DOHH2 (cell line): ENCODE measurements around the gene ZNF609.

ENCODE experiments used
- H3F3A ChIP-seq: fragments of 200-600 bp; sonication (generic), shearing (Covaris generic); 2 replicates; pipeline ENCODE4 v1.6.0; 2016; ENCODE audit warnings: antibody characterized with exemption, mild to moderate bottlenecking; ENCODE audit not compliant: control insufficient read depth, insufficient read depth
- H3K27ac ChIP-seq: fragments of 200-600 bp; sonication (generic); 2 replicates; pipeline ENCODE4 v1.5.1; 2014; ENCODE audit warnings: low read depth, mild to moderate bottlenecking, low read length, moderate library complexity
- H3K27me3 ChIP-seq: fragments of 200-600 bp; sonication (generic); 2 replicates; pipeline ENCODE4 v1.6.1; 2014; ENCODE audit warnings: mild to moderate bottlenecking, low read length, mixed read lengths; ENCODE audit not compliant: control insufficient read depth
- H3K36me3 ChIP-seq: fragments of 200-600 bp; sonication (generic); 2 replicates; pipeline ENCODE4 v1.6.1; 2014; ENCODE audit warnings: mild to moderate bottlenecking, low read length, moderate library complexity, mixed read lengths; ENCODE audit not compliant: control insufficient read depth
- H3K4me1 ChIP-seq: fragments of 200-600 bp; sonication (generic); 2 replicates; pipeline ENCODE4 v1.6.1; 2014; ENCODE audit warnings: mild to moderate bottlenecking, low read length, mixed read lengths; ENCODE audit not compliant: control insufficient read depth
- H3K4me2 ChIP-seq: fragments of 200-600 bp; sonication (generic); 2 replicates; pipeline ENCODE4 v1.6.0; 2014; ENCODE audit warnings: mild to moderate bottlenecking, low read length, moderate library complexity
- H3K4me3 ChIP-seq: fragments of 200-600 bp; sonication (generic); 2 replicates; pipeline ENCODE4 v1.5.1; 2014; ENCODE audit warnings: mild to moderate bottlenecking, low read length, mixed read lengths
- H3K79me2 ChIP-seq: fragments of 200-600 bp; sonication (generic); 2 replicates; pipeline ENCODE4 v1.6.1; 2014; ENCODE audit warnings: mild to moderate bottlenecking, low read length, mixed read lengths; ENCODE audit not compliant: control insufficient read depth
- H3K9me2 ChIP-seq: fragments of 200-600 bp; sonication (generic); replicated peaks from 2 replicates; pipeline ENCODE4 v1.6.1; 2014; ENCODE audit warnings: mild to moderate bottlenecking, low read length, mixed read lengths; ENCODE audit not compliant: control insufficient read depth
- H3K9me3 ChIP-seq: fragments of 200-600 bp; sonication (generic); 2 replicates; pipeline ENCODE4 v1.6.1; 2014; ENCODE audit warnings: antibody characterized with exemption, low read length, mixed read lengths; ENCODE audit not compliant: control insufficient read depth, insufficient read depth
- H4K20me1 ChIP-seq: fragments of 200-600 bp; sonication (generic); 2 replicates; pipeline ENCODE4 v1.6.0; 2014; ENCODE audit warnings: low read depth, mild to moderate bottlenecking, antibody characterized with exemption, low read length, moderate library complexity; ENCODE audit not compliant: control insufficient read depth, insufficient read depth
- EZH2phosphoT487 ChIP-seq: fragments of 200-600 bp; sonication (generic); IDR thresholded peaks from 2 replicates; pipeline ENCODE4 v1.6.1; 2017; ENCODE audit warnings: borderline replicate concordance, mild to moderate bottlenecking, antibody characterized with exemption, low read length, moderate library complexity, mixed read lengths
- TF ChIP-seq, protein P1 (sequence below): fragments of 200-600 bp; sonication (generic); IDR thresholded peaks from one replicate; pipeline ENCODE4 v1.5.1; 2014; ENCODE audit warnings: antibody characterized with exemption, mild to moderate bottlenecking, low read depth, low read length; ENCODE audit not compliant: poor library complexity, severe bottlenecking

ZNF609 gene

DNA sequence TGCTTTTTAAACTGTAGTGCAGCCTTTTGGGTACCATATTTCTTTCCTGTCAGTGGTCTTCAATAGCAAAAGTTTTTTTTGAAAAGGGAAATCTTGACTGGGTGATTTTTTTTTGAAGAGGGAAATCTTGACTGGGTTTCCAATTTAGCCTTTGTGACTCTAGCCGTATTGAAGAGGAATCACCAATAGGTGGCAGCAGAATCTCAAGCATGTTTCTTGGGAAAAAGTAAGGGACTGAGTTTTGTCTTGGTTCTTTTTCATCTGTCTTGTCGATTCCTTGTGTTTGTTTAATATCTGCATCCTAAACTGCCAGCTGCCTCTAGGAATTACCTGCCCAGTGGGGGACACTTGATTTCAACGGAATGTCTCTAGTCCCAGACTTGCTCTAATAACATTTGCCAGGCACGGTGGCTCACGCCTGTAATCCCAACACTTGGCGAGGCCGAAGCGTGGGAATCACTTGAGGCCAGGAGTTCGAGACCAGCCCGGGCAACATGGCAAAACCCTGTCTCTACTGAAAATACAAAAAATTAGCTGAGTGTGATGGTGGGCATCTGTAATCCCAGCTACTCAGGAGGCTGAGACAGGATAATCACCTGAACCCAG lies 225.9 kb downstream of the ZNF609 start:
- H3K36me3 ChIP-seq, result peaks cover 61% of the 10 kb centered on the region

DNA sequence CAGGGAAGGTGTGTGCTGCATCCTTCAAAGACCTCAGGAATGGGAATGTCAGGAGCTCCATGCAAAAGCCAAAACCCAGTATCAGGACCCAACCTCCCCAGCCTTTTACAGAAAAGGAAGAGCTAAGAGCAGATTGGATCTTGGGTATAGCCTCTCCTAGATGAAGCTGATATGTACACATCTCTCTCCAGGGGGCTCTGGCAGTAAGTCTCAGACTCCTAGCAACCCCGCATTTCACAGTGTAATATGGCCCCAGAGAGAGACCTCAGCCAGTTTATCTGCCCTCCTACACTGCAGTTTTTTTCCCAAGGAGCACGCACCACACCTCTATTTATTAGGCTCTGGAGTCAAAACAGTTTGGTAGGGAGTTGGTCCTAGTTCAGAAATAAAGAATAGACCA lies 226.8 kb downstream of the ZNF609 start:
- Histone ChIP-seq H3K9me3 (no peaks in the 10 kb centered on the region), H3K4me3 (no peak overlapping the region), H3F3A (no peaks in the 10 kb centered on the region), H3K79me2 (peaks cover 2% of the 10 kb centered on the region; the same call in 1 of the 2 replicates), H3K36me3 (peaks cover 51% of the 10 kb centered on the region), H4K20me1 (no peaks in the 10 kb centered on the region), H3K4me2 (no peak overlapping the region), H3K27ac (no peak overlapping the region), H3K27me3 (no peaks in the 10 kb centered on the region), H3K4me1 (no peaks in the 10 kb centered on the region), H3K9me2 (no peaks in the 10 kb centered on the region)
- TF ChIP-seq EZH2phosphoT487, result no peak
- TF ChIP-seq, protein P1, sequence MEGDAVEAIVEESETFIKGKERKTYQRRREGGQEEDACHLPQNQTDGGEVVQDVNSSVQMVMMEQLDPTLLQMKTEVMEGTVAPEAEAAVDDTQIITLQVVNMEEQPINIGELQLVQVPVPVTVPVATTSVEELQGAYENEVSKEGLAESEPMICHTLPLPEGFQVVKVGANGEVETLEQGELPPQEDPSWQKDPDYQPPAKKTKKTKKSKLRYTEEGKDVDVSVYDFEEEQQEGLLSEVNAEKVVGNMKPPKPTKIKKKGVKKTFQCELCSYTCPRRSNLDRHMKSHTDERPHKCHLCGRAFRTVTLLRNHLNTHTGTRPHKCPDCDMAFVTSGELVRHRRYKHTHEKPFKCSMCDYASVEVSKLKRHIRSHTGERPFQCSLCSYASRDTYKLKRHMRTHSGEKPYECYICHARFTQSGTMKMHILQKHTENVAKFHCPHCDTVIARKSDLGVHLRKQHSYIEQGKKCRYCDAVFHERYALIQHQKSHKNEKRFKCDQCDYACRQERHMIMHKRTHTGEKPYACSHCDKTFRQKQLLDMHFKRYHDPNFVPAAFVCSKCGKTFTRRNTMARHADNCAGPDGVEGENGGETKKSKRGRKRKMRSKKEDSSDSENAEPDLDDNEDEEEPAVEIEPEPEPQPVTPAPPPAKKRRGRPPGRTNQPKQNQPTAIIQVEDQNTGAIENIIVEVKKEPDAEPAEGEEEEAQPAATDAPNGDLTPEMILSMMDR, result no peak

More for the DNA sequence above, 225.9 kb downstream of the ZNF609 start:
- H3K4me2 ChIP-seq, result no peak overlapping the region
- no peak for TF ChIP-seq EZH2phosphoT487
- TF ChIP-seq, protein P1, result peak; percentile 80
- no peaks in the 10 kb centered on the region for H3K4me1 ChIP-seq
- H3K9me2 ChIP-seq, result no peaks in the 10 kb centered on the region
- H3K27me3 ChIP-seq, result no peaks in the 10 kb centered on the region
- H3K9me3 ChIP-seq, result no peaks in the 10 kb centered on the region
- H4K20me1 ChIP-seq, result no peaks in the 10 kb centered on the region
- H3K4me3 ChIP-seq, result no peak overlapping the region
- H3F3A ChIP-seq, result no peaks in the 10 kb centered on the region
- H3K79me2 ChIP-seq, result no peaks in the 10 kb centered on the region
- no peak overlapping the region for H3K27ac ChIP-seq

DNA sequence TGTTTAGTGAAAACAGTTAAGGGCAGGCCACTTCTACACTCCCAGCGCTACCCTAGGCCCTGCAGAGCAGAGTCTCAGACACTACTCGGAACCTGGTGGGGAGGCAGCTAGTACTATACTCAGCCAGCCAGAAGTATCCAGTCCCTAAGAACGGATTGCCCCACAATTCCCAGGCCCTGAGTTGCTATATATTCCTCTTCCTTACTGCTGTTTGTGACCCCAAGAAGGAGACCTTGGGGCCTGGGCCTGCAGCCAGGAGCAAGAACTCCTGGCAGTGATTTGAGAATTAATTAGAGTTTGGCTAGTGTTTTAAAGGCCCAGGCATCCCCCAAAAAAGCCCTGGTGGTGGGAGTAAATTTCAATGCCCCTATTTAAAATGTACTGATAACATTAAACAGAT lies 227.3 kb downstream of the ZNF609 start:
- H3K9me2 ChIP-seq, result no peaks in the 10 kb centered on the region
- H3K9me3 ChIP-seq, result no peaks in the 10 kb centered on the region
- no peaks in the 10 kb centered on the region for H4K20me1 ChIP-seq
- no peaks in the 10 kb centered on the region for H3K4me1 ChIP-seq
- peaks cover 48% of the 10 kb centered on the region for H3K36me3 ChIP-seq
- peaks cover 3% of the 10 kb centered on the region for H3K79me2 ChIP-seq
- no peaks in the 10 kb centered on the region for H3F3A ChIP-seq
- no peaks in the 10 kb centered on the region for H3K27me3 ChIP-seq
- H3K27ac ChIP-seq, result no peak overlapping the region
- no peak overlapping the region for H3K4me2 ChIP-seq
- H3K4me3 ChIP-seq, result no peak overlapping the region
- no peak for TF ChIP-seq EZH2phosphoT487
- TF ChIP-seq, protein P1, result no peak
